ENCODE data around the gene CEBPZ.

Gene CEBPZ

DNA sequence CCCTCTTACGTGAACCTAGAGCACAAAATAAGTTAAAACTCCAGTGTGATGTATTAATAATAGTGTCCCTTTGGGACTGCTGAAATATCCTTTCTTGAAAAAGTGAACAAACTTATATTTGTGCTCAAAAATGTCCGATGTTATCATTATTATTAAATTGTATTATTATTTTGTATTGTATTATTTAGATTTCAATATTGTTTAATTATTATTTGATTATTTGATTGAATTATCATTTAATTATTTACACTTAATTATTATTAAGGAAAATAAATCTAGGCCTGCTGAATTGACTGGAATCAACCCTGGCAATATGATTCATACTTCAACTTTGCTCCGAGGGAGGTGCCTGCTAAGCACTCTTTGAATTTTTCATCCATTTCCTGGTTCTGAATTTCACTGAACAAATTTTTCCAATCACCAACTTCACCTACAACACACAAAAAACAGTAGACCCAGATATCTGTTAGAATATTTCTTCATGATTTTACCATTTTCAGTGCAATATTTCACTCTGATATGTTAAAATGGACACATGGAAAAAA is 63.7 kb downstream of the CEBPZ start:
- H3K4me3 ChIP-seq (replicated peaks; ENCODE audit: insufficient read depth, low read length), result no peak overlapping the region
- no peak for DNase-seq (ENCODE audit: low read depth in 1 of 2, low spot score in 1 of 2)
- no peak overlapping the region for H3K27ac ChIP-seq (replicated peaks)
- TF ChIP-seq SPI1 (IDR thresholded peaks at IDR 0.05; ENCODE audit: borderline replicate concordance, low read depth), result no peak
- TF ChIP-seq, protein P1, sequence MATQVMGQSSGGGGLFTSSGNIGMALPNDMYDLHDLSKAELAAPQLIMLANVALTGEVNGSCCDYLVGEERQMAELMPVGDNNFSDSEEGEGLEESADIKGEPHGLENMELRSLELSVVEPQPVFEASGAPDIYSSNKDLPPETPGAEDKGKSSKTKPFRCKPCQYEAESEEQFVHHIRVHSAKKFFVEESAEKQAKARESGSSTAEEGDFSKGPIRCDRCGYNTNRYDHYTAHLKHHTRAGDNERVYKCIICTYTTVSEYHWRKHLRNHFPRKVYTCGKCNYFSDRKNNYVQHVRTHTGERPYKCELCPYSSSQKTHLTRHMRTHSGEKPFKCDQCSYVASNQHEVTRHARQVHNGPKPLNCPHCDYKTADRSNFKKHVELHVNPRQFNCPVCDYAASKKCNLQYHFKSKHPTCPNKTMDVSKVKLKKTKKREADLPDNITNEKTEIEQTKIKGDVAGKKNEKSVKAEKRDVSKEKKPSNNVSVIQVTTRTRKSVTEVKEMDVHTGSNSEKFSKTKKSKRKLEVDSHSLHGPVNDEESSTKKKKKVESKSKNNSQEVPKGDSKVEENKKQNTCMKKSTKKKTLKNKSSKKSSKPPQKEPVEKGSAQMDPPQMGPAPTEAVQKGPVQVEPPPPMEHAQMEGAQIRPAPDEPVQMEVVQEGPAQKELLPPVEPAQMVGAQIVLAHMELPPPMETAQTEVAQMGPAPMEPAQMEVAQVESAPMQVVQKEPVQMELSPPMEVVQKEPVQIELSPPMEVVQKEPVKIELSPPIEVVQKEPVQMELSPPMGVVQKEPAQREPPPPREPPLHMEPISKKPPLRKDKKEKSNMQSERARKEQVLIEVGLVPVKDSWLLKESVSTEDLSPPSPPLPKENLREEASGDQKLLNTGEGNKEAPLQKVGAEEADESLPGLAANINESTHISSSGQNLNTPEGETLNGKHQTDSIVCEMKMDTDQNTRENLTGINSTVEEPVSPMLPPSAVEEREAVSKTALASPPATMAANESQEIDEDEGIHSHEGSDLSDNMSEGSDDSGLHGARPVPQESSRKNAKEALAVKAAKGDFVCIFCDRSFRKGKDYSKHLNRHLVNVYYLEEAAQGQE (IDR thresholded peaks at IDR 0.05; ENCODE audit: insufficient replicate concordance, low read depth), result no peak
- TF ChIP-seq GABPA (IDR thresholded peaks at IDR 0.05; ENCODE audit: low read depth), result no peak
- no peak for TF ChIP-seq POLR2AphosphoS5 (IDR thresholded peaks at IDR 0.05; ENCODE audit: low read depth)
- TF ChIP-seq, protein P2, sequence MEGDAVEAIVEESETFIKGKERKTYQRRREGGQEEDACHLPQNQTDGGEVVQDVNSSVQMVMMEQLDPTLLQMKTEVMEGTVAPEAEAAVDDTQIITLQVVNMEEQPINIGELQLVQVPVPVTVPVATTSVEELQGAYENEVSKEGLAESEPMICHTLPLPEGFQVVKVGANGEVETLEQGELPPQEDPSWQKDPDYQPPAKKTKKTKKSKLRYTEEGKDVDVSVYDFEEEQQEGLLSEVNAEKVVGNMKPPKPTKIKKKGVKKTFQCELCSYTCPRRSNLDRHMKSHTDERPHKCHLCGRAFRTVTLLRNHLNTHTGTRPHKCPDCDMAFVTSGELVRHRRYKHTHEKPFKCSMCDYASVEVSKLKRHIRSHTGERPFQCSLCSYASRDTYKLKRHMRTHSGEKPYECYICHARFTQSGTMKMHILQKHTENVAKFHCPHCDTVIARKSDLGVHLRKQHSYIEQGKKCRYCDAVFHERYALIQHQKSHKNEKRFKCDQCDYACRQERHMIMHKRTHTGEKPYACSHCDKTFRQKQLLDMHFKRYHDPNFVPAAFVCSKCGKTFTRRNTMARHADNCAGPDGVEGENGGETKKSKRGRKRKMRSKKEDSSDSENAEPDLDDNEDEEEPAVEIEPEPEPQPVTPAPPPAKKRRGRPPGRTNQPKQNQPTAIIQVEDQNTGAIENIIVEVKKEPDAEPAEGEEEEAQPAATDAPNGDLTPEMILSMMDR (IDR thresholded peaks at IDR 0.05; ENCODE audit: insufficient read depth, low read length), result no peak
- H3K27me3 ChIP-seq (ENCODE audit: insufficient read depth, poor library complexity, severe bottlenecking), result no peaks in the 10 kb centered on the region

DNA sequence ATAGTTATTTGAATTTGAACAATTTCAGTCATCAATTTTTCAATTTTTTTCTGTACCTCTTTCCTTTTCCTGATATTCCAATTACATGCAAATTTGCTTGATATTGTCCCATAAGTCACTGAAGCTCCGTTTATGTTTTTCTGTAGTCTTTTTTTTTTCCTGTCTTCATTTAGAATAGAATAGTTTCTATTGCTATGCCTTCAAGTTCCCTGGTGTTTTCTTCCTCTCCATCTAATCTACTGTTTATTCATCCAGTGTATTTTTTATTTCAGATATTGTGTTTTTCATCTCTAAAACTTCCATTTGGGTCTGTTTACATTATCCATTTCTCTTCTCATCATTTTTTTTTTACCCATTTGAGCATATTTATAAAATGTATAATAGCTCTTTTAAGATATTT is 66.6 kb downstream of the CEBPZ start:
- Histone ChIP-seq H3K4me3 (replicated peaks; ENCODE audit: insufficient read depth, low read length) (no peak overlapping the region), H3K27ac (replicated peaks) (no peak overlapping the region)
- no peak for DNase-seq (ENCODE audit: low read depth in 1 of 2, low spot score in 1 of 2)

DNA sequence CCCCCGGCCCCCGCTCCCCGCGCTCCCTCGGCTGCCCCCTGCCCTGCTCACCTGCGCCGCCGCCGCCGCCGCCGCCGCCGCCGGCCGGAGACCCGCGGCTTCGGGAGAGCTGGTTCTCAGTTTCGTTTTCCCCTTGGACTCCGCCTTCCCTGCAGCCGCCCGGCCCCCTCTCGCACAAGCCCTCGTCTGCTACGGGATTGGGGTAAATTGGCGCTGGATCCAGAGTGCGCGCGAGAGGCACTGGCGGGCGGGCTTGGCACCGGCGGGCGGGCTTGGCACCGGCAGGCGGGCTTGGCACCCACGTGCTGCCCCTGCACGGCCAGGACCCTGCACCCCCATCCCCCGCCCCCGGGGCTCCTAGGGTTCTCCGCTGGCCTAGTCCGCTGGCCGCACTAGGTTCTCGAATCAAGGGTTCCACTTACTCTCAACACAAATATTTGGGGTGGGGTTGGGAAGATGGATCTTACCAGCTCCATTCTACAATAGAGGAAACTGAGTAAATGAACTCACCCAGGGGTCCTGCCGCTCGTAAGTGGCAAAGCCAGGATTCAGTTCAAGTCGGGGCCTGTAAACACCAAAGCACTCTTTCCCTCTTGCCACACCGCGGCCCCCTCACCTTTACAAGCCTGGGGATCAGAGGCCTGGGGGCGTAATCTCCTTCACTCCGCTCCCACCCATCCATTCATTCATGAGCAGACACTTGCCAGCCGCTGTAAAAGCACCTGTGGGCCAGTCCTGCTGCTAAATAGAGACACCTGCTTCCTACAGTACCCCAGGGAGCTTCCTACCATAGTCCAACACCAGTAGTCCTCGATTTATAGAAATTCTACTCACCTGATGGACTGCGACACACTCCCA is 74.3 kb downstream of the CEBPZ start, which contains the start of gene EIF2AK2:
TSS of gene EIF2AK2 (minus strand) at position 124 of the 858 bp plus-strand sequence. CDS start 9,174 bp downstream, outside the sequence.
- TF ChIP-seq SPI1 (IDR thresholded peaks at IDR 0.05; ENCODE audit: borderline replicate concordance, low read depth) (no peak), POLR2AphosphoS5 (IDR thresholded peaks at IDR 0.05; ENCODE audit: low read depth) (peak; percentile 73)
- DNase-seq (ENCODE audit: low read depth in 1 of 2, low spot score in 1 of 2), result peak; percentile 41 to 84
- no peaks in the 10 kb centered on the region for H3K27me3 ChIP-seq (ENCODE audit: insufficient read depth, poor library complexity, severe bottlenecking)
- peak within 1 kb of the TSS; percentile 79 for H3K27ac ChIP-seq (replicated peaks)
- peak within 1 kb of the TSS; percentile 65 for H3K4me3 ChIP-seq (replicated peaks; ENCODE audit: insufficient read depth, low read length)

More for the DNA sequence above, 66.6 kb downstream of the CEBPZ start:
- no peaks in the 10 kb centered on the region for H3K27me3 ChIP-seq (ENCODE audit: insufficient read depth, poor library complexity, severe bottlenecking)
- no peak for TF ChIP-seq GABPA (IDR thresholded peaks at IDR 0.05; ENCODE audit: low read depth)
- no peak for TF ChIP-seq POLR2AphosphoS5 (IDR thresholded peaks at IDR 0.05; ENCODE audit: low read depth)
- TF ChIP-seq, protein P2 (IDR thresholded peaks at IDR 0.05; ENCODE audit: insufficient read depth, low read length), result no peak
- TF ChIP-seq, protein P1 (IDR thresholded peaks at IDR 0.05; ENCODE audit: insufficient replicate concordance, low read depth), result no peak
- no peak for TF ChIP-seq SPI1 (IDR thresholded peaks at IDR 0.05; ENCODE audit: borderline replicate concordance, low read depth)
